ENCODE data around the gene FKBP8.
"Not testable (repeated sequence)": the region's sequence is repeated elsewhere in the genome, so short reads cannot be mapped to it uniquely, and the experiment has no call there.

GRCh38 chr19:18540200-18540599, 3.2 kb downstream of the FKBP8 start:
- TF ChIP-seq CTCF (IDR thresholded peaks at IDR 0.05; ENCODE audit: low read depth, low read length, missing input control); ATF3 (IDR thresholded peaks at IDR 0.05); EGR1 (IDR thresholded peaks at IDR 0.05; ENCODE audit: low read depth in 2 of 2): not testable (repeated sequence)
